ENCODE measurements around the gene POTEC. TPM values are rescaled to one million over a fixed set of nuclear protein-coding genes. Genes with fewer than 3 reads are reported as not detected.

The POTEC gene
- not detected in 5 replicates for total RNA-seq (2022; extraction: Qiagen RNA extraction; ENCODE audit: low read depth)

GRCh38 chr18:14543446-14543964 lies at the start of gene POTEC:
Gene POTEC, minus strand, starts transcription at chr18:14543600. Its CDS starts 454 bp downstream, at chr18:14543146.

Other genes starting within 250 kb of the POTEC start
- gene ANKRD30B, start 204.6 kb upstream of the POTEC start, total RNA-seq (2022; extraction: Qiagen RNA extraction; ENCODE audit: low read depth), result not detected in 5 replicates